Thyroid gland (tissue), 4 donors: ENCODE results near the gene CLEC1A. TPM values are rescaled to one million over a fixed set of nuclear protein-coding genes. Genes with fewer than 3 reads are reported as not detected.

ENCODE experiments used
- DNase-seq, 2 donors: peaks; one replicate each; pipeline ENCODE4 v3.0.0-alpha.2; 2019
- H3K27ac ChIP-seq, 3 donors: fragments of 200-600 bp; sonication (generic); 1 replicate in 2 of 3; 2 replicates in 1 of 3; pipeline ENCODE4 v1.5.1; 2016 to 2019; ENCODE audit warnings: mild to moderate bottlenecking in 1 of 3, moderate library complexity in 1 of 3
- H3K27me3 ChIP-seq: fragments of 200-600 bp; sonication (generic); one replicate; pipeline ENCODE4 v1.5.1; 2019
- H3K36me3 ChIP-seq, 2 donors: fragments of 200-600 bp; sonication (generic); one replicate each; pipeline ENCODE4 v1.5.1; 2016 to 2019
- H3K4me1 ChIP-seq, 2 donors: fragments of 200-600 bp; sonication (generic); one replicate each; pipeline ENCODE4 v1.5.1; 2017 to 2019
- H3K4me3 ChIP-seq, 3 donors: fragments of 200-600 bp; sonication (generic); replicated peaks in 1 of 3; 1 replicate in 2 of 3; 2 replicates in 1 of 3; pipeline ENCODE4 v1.5.1; 2016; ENCODE audit warnings: mild to moderate bottlenecking in 1 of 3
- H3K9me3 ChIP-seq: fragments of 200-600 bp; sonication (generic); one replicate; pipeline ENCODE4 v1.5.1; 2017
- POLR2A ChIP-seq, 2 donors: fragments of 450-650 bp; IDR thresholded peaks; one replicate each; pipeline ENCODE4 v1.6.1; 2017; ENCODE audit warnings: antibody characterized with exemption in 2 of 2, mild to moderate bottlenecking in 2 of 2, moderate library complexity in 1 of 2
- WGBS, 2 donors: methylation state at CpG; one replicate each; pipeline ENCODE4 v1.1.5; 2017; 5-methylcytosine and 5-hydroxymethylcytosine counted together
- intact Hi-C: fragments of 100-400 bp; cut with DNase I; formaldehyde crosslinking; loops from one replicate; pipeline ENCODE4 v1.15.1; 2023
- total RNA-seq, 4 donors: library from RNA; depleted of rRNA; stranded (reverse); fragments of >200 nt; gene quantifications; one replicate each; pipeline ENCODE4 v1.2.3, GENCODE V29; 2016
- TF ChIP-seq, protein P1 (sequence below), 6 experiments: fragments of 200-600 bp in 3 of 6; fragments of 450-650 bp in 3 of 6; sonication (generic) in 3 of 6; IDR thresholded peaks; one replicate each; pipeline ENCODE4 v1.5.1; 2016 to 2019; ENCODE audit warnings: antibody characterized with exemption in 6 of 6, mild to moderate bottlenecking in 2 of 6, inconsistent platforms in 1 of 6, moderate library complexity in 1 of 6

Gene CLEC1A
- total RNA-seq, 4 donors from 2014 or later: 2.5 to 9.7 (median 5.2) TPM

DNA sequence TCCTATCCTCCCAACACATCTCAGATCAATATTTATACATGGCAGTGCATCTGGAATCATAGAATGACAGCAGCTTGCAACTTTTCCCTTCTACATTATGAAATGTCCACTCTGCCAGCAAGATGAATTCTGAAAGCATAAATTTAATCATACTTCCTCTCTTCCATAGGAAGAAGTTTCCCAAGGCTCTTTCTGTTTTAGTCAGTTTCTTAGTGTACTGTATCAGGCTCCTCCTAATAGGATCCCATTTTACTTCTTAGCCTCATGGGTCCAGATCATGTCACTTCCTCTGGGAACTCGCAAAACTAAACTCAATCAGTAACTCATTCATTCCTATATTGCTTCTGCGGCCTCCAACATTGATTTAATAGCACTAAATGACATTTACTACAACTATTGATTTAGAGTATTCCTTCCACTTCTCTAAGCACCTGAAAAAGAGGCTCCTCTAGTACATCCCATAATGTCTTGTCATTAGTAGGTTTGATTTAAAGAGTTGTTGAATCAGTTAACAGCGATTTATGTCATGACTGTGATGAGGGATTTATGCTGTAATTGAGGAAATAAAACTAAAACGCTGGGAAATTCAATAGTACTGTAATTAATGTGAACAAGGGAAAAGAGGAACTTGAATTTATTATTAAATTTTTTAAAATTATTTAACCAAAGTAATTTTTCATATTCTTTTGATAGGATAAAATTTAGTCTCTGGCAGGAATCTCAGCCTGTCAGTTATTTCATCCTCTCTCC, 4.0 kb downstream of the CLEC1A start:
- WGBS, 2 donors: 80 to 84% methylated on average over 4 of the region's 4 CpGs
- intact Hi-C loops: no loop called here
- no peaks in the 10 kb centered on the region for H3K4me1 ChIP-seq
- no peaks in the 10 kb centered on the region for H3K36me3 ChIP-seq
- H3K27me3 ChIP-seq: no peaks in the 10 kb centered on the region
- TF ChIP-seq, protein P1, sequence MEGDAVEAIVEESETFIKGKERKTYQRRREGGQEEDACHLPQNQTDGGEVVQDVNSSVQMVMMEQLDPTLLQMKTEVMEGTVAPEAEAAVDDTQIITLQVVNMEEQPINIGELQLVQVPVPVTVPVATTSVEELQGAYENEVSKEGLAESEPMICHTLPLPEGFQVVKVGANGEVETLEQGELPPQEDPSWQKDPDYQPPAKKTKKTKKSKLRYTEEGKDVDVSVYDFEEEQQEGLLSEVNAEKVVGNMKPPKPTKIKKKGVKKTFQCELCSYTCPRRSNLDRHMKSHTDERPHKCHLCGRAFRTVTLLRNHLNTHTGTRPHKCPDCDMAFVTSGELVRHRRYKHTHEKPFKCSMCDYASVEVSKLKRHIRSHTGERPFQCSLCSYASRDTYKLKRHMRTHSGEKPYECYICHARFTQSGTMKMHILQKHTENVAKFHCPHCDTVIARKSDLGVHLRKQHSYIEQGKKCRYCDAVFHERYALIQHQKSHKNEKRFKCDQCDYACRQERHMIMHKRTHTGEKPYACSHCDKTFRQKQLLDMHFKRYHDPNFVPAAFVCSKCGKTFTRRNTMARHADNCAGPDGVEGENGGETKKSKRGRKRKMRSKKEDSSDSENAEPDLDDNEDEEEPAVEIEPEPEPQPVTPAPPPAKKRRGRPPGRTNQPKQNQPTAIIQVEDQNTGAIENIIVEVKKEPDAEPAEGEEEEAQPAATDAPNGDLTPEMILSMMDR (IDR thresholded peaks at IDR 0.05): no peak
- TF ChIP-seq POLR2A (IDR thresholded peaks at IDR 0.05): no peak
- no peak for DNase-seq
- no peak overlapping the region for H3K4me3 ChIP-seq
- no peaks in the 10 kb centered on the region for H3K9me3 ChIP-seq
- H3K27ac ChIP-seq: no peak overlapping the region

GRCh38 chr12:10088955-10089900, 9.6 kb downstream of the CLEC1A start:
- no peak overlapping the region for H3K4me3 ChIP-seq
- intact Hi-C loops: no loop called here
- H3K36me3 ChIP-seq: no peaks in the 10 kb centered on the region
- H3K27ac ChIP-seq: no peak overlapping the region
- DNase-seq: no peak
- TF ChIP-seq, protein P1 (IDR thresholded peaks at IDR 0.05): no peak
- no peak for TF ChIP-seq POLR2A (IDR thresholded peaks at IDR 0.05)
- no peaks in the 10 kb centered on the region for H3K9me3 ChIP-seq
- H3K4me1 ChIP-seq: no peaks in the 10 kb centered on the region
- no peaks in the 10 kb centered on the region for H3K27me3 ChIP-seq
- 61 to 64% methylated on average over 8 of the region's 8 CpGs for WGBS, 2 donors

- Histone ChIP-seq H3K4me1 (no peaks in the 10 kb centered on the region), H3K9me3 (no peaks in the 10 kb centered on the region), H3K36me3 (no peaks in the 10 kb centered on the region), H3K27me3 (no peaks in the 10 kb centered on the region), H3K4me3 (no peak overlapping the region), H3K27ac (no peak overlapping the region)
- no peak for DNase-seq
- TF ChIP-seq, protein P1 (IDR thresholded peaks at IDR 0.05): no peak
- no peak for TF ChIP-seq POLR2A (IDR thresholded peaks at IDR 0.05)
- intact Hi-C loops: no loop called here
Measured at GRCh38 chr12:10088031-10088430, 10.8 kb downstream of the CLEC1A start.

DNA sequence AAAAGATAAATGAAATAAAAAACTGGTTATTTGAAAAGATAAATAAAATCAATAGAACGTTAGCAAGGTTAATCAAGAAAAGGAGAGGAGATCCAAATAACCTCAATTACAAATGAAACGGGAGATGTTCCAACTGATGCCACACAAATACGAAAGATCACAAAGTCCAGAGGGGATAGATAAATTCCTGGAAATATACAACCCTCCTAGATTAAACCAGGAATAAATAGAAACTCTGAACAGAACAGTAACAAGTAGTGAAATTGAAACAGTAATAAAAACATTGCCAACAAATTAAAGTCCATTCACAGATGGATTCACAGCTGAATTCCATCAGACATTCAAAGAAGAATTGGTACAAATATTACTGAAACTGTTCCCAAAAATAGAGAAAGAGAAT, 12.4 kb downstream of the CLEC1A start:
- no peaks in the 10 kb centered on the region for H3K9me3 ChIP-seq
- H3K4me3 ChIP-seq: no peak overlapping the region
- H3K36me3 ChIP-seq: no peaks in the 10 kb centered on the region
- H3K27me3 ChIP-seq: no peaks in the 10 kb centered on the region
- H3K27ac ChIP-seq: no peak overlapping the region
- TF ChIP-seq, protein P1 (IDR thresholded peaks at IDR 0.05): no peak
- TF ChIP-seq POLR2A (IDR thresholded peaks at IDR 0.05): no peak
- intact Hi-C loops: no loop called here
- no peaks in the 10 kb centered on the region for H3K4me1 ChIP-seq
- DNase-seq: no peak
- 87 to 89% methylated on average over 3 of the region's 3 CpGs for WGBS, 2 donors

- H3K27ac ChIP-seq: no peak overlapping the region
- H3K36me3 ChIP-seq: no peaks in the 10 kb centered on the region
- no peak overlapping the region for H3K4me3 ChIP-seq
- DNase-seq: no peak
- intact Hi-C loops: no loop called here
- H3K4me1 ChIP-seq: no peaks in the 10 kb centered on the region
- no peaks in the 10 kb centered on the region for H3K9me3 ChIP-seq
- no peaks in the 10 kb centered on the region for H3K27me3 ChIP-seq
- 80% methylated on average over 6 of the region's 6 CpGs for WGBS, 2 donors
- TF ChIP-seq POLR2A (IDR thresholded peaks at IDR 0.05): no peak
- TF ChIP-seq, protein P1 (IDR thresholded peaks at IDR 0.05): no peak
Measured at GRCh38 chr12:10084733-10085132, 14.1 kb downstream of the CLEC1A start.
